ENCODE data around the gene KIAA1671.

The KIAA1671 gene

GRCh38 chr22:25094579-25094978, 142.1 kb downstream of the KIAA1671 start:
- DNase-seq (ENCODE audit: low spot score), result no peak

GRCh38 chr22:25095869-25096268, 143.4 kb downstream of the KIAA1671 start:
- DNase-seq (ENCODE audit: low spot score), result no peak

- DNase-seq (ENCODE audit: low spot score), result no peak
Measured at GRCh38 chr22:25096638-25097405, 144.3 kb downstream of the KIAA1671 start.

- DNase-seq (ENCODE audit: low spot score), result no peak
Measured at GRCh38 chr22:25098445-25099081, 146.0 kb downstream of the KIAA1671 start.

- no peak for DNase-seq (ENCODE audit: low spot score)
Measured at GRCh38 chr22:25099202-25099601, 146.7 kb downstream of the KIAA1671 start.

GRCh38 chr22:25100402-25100801, 147.9 kb downstream of the KIAA1671 start:
- DNase-seq (ENCODE audit: low spot score), result no peak

DNA sequence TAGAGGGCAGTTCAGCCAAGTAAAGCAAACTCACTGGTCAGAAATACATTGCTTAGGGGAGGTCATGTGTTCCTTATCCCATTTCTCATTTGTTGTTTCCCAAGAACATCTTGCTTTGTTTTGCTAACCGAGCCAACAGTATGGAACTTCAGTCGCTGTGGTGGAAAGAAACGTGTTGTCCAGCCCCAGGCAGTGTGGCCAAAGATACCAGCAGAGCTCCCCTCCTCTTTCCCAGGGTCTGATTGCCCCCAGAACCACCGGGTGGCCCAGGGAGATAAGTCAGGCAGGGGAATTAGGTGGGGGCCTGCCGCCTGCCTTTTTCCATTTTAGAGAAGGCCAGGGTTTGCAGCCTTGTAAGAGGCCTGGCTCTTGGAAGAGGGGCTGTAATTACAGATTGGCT, 148.4 kb downstream of the KIAA1671 start:
- no peak for DNase-seq (ENCODE audit: low spot score)

- no peak for DNase-seq (ENCODE audit: low spot score)
Measured at GRCh38 chr22:25101501-25101900, 149.0 kb downstream of the KIAA1671 start.

DNA sequence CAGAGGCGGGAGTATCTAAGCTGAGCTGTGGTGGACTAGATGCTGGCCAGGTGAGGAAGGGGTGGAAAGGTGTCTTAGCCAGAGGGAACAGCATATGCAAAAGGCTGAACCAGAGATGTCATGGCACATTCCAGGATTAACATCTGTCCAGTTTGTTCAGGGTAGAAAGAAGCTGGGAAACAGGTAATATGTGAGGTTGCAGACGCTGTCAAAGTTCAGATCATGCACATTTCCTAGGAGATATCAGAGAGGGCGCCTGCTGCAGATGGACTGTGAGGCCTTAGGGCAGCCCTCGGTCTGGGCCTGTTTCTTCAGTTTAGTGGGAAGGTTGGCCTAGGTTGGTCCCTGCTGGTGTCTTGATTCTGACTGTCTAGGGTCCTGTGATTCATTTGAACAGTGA, 149.5 kb downstream of the KIAA1671 start:
- no peak for DNase-seq (ENCODE audit: low spot score)

GRCh38 chr22:25102722-25103121, 150.2 kb downstream of the KIAA1671 start:
- no peak for DNase-seq (ENCODE audit: low spot score)

- no peak for DNase-seq (ENCODE audit: low spot score)
Measured at GRCh38 chr22:25104367-25104766, 151.9 kb downstream of the KIAA1671 start.

GRCh38 chr22:25105817-25106650, 153.5 kb downstream of the KIAA1671 start:
- no peak for DNase-seq (ENCODE audit: low spot score)

DNA sequence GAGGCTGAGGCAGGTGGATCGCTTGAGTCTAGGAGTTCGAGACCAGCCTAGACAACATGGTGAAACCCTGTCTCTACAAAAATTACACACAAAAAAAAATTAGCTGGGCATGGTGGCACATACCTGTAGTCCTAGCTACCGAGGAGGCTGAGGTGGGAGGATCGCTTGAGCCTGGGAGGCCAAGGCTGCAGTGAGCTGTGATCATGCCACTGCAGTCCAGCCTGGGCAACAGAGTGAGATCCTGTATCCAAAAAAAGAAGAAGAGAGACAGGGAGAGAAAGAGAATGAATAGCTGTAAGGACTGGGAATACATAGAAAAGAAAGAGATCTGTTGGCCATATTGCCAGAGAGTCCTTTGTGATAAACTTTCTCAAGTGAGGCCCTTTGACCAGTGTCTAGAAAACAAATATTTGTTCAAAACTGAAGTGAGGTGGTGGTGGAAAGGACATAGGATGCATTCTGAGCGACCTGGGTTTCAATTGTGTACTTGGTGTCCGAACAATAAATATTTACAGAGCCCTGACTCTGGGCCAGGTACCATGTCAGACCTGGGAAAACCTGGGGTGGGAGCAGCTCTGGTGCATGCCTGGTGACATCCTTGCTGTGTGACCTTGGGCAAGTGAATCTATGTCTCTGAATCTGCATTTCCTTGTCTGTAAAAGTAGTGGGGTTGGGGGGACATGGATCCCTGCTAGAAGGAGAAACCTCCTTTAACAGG, 157.5 kb downstream of the KIAA1671 start:
- no peak for DNase-seq (ENCODE audit: low spot score)

DNA sequence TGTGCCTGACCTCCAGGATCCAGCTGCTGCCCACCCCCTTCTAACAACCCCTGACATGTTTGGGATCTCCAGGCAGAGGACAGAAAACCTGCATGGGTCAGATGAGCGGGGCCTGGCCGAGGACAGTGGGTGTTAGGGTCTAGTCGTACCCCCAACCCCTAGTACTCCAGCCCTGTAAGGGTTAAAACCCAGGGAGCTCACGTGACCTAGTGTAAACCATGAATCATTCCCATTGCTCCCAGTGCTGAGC, 158.0 kb downstream of the KIAA1671 start:
- DNase-seq (ENCODE audit: low spot score), result peak; percentile 83

GRCh38 chr22:25110846-25111578, 158.5 kb downstream of the KIAA1671 start:
- DNase-seq (ENCODE audit: low spot score), result peak; percentile 79

DNA sequence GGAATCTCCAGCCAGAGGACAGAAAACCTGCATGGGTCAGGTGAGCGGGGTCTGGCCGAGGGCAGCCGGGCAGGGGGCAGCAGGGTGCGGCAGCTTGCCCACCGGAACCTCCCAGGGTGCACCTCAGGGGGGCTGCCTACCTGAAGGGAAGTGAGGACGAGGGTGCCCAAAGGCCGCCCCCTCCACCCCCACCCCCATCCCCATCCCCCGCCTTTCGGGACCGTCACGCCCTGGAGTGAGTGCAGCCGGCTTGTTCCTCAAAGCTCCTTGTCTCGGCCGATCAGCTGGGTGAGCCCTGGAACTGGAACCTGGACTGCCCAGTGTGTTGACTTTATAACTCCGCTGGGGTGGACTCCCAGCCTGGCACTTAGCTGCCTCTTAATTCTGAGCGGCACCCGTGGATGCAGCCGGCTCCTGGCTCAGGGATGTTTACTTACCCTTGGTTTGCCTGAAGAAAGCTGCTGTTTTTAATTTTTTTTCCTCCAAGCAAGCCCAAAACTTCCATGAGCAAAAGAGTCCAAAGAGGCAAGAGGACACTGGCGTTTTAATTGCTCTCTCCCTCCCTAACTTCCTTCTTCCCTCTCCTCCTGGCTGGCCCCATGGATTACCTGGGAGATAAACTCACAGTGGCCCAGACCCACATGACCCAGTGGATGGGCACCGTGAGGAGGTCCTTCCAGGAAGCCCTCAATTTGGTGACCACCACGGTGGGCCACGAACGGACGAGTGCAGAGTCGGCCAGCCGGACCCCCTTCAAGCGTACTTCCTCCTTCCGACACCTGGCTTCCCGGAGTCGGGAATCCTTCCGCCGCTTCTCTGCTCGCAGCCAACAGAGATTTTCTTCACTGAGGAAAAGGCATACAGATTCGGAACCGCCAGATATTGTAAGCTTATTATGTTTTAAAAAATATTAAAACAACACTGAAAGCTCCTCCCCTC, 159.3 kb downstream of the KIAA1671 start:
- no peak for DNase-seq (ENCODE audit: low spot score)

DNA sequence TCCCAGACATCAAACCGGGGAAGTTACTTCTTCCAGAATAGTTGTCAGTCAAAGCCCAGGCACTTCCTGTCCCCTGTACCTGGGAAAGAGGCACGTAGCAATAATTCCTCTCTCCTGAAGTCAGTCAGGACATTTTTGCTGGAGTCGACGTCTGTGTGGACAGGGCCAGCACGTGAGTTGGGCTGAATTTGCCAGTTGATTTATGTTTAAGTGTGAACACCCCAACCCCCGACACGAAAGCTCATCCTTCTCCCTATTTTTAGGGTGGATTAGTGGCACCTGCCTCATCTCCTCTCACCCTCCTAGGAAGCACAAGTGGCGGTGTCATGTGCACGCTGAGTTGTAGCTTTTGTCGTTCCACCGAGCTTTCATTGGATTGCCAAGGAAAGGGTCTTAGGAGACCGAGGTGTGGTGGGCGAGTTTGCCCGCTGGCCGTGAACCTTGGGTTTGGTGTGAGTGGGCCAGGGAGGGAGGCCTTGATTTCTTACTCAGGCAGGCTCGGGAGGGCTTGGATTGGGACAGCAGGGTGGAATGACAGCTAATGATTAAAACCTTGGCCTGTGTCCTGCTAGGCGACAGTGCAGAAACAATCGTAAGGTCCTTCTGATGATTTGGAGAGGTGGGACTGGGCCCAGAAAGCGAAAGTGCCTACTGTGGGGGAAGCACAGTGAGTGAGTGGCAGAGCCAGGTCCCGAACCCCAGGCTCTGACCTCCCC, 160.2 kb downstream of the KIAA1671 start:
- no peak for DNase-seq (ENCODE audit: low spot score)

- no peak for DNase-seq (ENCODE audit: low spot score)
Measured at GRCh38 chr22:25113316-25113721, 160.8 kb downstream of the KIAA1671 start.

- DNase-seq (ENCODE audit: low spot score), result no peak
Measured at GRCh38 chr22:25114369-25115362, 162.2 kb downstream of the KIAA1671 start.
